ENCODE data around the gene ZNF460. TPM values are rescaled to one million over a fixed set of nuclear protein-coding genes. Genes with fewer than 3 reads are reported as not detected.
A peak's percentile ranks its signal among the peaks of the same experiment; 100 is the strongest.

ZNF460 gene
- total and polyA plus RNA-seq, 2 experiments from 2014 or later: 5.9 to 77.4 TPM

DNA sequence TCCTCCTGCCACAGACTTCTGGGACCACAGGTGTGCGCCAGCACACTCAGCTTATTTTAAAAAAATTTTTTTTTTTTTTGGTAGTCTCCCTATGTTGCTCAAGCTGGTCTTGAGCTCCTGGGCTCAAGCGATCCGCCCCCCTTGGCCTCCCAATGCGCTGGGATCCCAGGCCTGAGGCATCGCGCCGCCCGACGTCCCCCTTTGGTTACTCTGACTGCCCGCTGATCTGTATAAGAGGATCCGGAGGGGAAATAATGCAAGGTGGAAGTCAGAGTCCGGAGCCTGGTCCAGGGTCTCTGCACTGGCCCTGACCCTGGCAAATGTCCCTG lies 40.3 kb upstream of the ZNF460 start:
- 29% methylated on average over 11 of the region's 12 CpGs for WGBS (ENCODE audit: low lambda C conversion rate, missing lambda C conversion rate)
- Histone ChIP-seq H2AFZ (peak overlapping the region; percentile 75), H3K27me3 (no peaks in the 10 kb centered on the region), H3K79me2 (peaks cover 37% of the 10 kb centered on the region), H3K36me3 (replicated peaks; ENCODE audit: insufficient read depth, low read depth) (no peaks in the 10 kb centered on the region), H3K9me3 (ENCODE audit: low read depth) (no peaks in the 10 kb centered on the region), H4K20me1 (ENCODE audit: insufficient read depth, poor library complexity, severe bottlenecking) (no peaks in the 10 kb centered on the region), H3K27ac (peak overlapping the region; percentile 94), H3K4me1 (ENCODE audit: insufficient read depth) (peaks cover 13% of the 10 kb centered on the region), H3K4me3 (peak overlapping the region; percentile 62), H3K4me2 (peak overlapping the region; percentile 80), H3K9me2 (replicated peaks; ENCODE audit: insufficient read depth) (no peaks in the 10 kb centered on the region)
- DNase-seq (ENCODE audit: low spot score): no peak
- TF ChIP-seq, protein P1, sequence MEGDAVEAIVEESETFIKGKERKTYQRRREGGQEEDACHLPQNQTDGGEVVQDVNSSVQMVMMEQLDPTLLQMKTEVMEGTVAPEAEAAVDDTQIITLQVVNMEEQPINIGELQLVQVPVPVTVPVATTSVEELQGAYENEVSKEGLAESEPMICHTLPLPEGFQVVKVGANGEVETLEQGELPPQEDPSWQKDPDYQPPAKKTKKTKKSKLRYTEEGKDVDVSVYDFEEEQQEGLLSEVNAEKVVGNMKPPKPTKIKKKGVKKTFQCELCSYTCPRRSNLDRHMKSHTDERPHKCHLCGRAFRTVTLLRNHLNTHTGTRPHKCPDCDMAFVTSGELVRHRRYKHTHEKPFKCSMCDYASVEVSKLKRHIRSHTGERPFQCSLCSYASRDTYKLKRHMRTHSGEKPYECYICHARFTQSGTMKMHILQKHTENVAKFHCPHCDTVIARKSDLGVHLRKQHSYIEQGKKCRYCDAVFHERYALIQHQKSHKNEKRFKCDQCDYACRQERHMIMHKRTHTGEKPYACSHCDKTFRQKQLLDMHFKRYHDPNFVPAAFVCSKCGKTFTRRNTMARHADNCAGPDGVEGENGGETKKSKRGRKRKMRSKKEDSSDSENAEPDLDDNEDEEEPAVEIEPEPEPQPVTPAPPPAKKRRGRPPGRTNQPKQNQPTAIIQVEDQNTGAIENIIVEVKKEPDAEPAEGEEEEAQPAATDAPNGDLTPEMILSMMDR (IDR thresholded peaks at IDR 0.05; ENCODE audit: poor library complexity): no peak
- TF ChIP-seq EZH2 (IDR thresholded peaks at IDR 0.05; ENCODE audit: borderline replicate concordance): no peak
- TF ChIP-seq EZH2phosphoT487 (IDR thresholded peaks at IDR 0.05; ENCODE audit: low read depth, severe bottlenecking, unreplicated experiment): no peak

DNA sequence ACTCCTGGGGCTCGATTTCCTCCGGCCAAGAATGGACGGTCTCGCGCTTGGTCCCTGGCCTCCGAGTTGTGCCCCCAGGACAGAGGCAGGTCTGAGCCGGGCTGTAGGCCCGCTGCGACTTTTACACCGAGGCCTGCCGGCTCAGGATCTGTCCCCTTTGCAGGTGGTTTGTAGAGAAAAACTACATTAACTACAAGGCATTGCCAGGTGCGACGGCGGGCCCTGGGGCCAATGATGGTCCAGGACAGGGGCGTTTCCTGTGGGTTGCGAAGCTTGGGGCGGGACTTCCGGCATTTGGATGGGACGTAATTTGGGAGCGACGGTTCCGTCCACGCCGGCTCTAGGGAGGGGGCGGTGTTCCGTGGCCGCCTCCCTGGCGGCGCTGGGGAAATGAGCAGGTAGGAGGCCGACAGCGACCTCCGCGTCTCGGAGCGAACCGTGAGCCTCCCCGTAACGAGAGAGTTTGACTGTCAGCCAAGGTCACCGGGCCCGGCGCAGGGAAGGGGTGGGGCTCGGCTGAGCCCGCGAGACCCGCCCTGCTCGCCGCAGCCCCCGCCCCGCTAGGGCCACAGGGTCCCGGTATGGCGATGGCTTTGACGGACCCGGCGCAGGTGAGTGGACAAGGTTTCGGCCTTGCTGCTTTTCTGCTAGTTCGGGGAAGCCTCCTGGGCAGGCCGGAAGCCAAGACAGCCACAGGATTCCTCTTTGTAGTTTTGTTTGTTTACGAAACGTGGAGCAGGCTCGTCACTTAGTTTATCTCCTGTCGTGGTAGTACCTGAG lies 39.8 kb upstream of the ZNF460 start, which contains the start of gene ZNF805:
Gene ZNF805, plus strand, starts transcription at position 322 of the 780 bp plus-strand sequence. Its CDS starts 260 bp downstream, at position 582.
- peak within 1 kb of the TSS; percentile 89 for H3K4me2 ChIP-seq
- under 1% methylated on average over 54 of the region's 61 CpGs for WGBS (ENCODE audit: low lambda C conversion rate, missing lambda C conversion rate)

DNA sequence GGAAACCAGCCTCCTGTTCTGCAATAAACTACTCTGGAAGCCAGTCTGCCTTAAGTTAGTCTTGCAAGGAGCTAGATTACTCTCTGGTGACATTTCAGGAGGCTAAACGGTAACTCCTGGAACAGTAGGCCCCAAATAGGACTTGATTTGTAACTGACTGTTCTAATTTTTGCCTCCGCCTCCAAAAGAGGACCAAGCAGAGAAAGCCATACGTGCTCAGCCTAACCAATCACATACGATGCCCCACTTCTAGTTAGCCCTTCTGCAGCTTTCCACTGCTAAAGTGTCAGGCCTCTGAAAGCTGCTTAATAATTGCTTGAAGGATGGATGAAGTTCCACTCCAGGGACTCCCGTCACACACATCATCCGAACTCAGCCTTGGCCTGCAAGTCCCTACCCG lies 39.1 kb upstream of the ZNF460 start:
- H2AFZ ChIP-seq: peak overlapping the region; percentile 68

More for the DNA sequence above, 39.8 kb upstream of the ZNF460 start, which contains the start of gene ZNF805:
- TF ChIP-seq, protein P1 (IDR thresholded peaks at IDR 0.05; ENCODE audit: poor library complexity): no peak
- TF ChIP-seq EZH2 (IDR thresholded peaks at IDR 0.05; ENCODE audit: borderline replicate concordance): no peak
- no peak for TF ChIP-seq EZH2phosphoT487 (IDR thresholded peaks at IDR 0.05; ENCODE audit: low read depth, severe bottlenecking, unreplicated experiment)
- Histone ChIP-seq H3K27ac (peak within 1 kb of the TSS; percentile 94), H3K36me3 (replicated peaks; ENCODE audit: insufficient read depth, low read depth) (no peaks in the 10 kb centered on the region), H3K79me2 (peaks cover 40% of the 10 kb centered on the region), H3K9me3 (ENCODE audit: low read depth) (no peaks in the 10 kb centered on the region), H3K27me3 (no peaks in the 10 kb centered on the region), H3K4me3 (peak within 1 kb of the TSS; percentile 62), H4K20me1 (ENCODE audit: insufficient read depth, poor library complexity, severe bottlenecking) (no peaks in the 10 kb centered on the region), H2AFZ (peak within 1 kb of the TSS; percentile 75), H3K4me1 (ENCODE audit: insufficient read depth) (peaks cover 13% of the 10 kb centered on the region), H3K9me2 (replicated peaks; ENCODE audit: insufficient read depth) (no peaks in the 10 kb centered on the region)
- DNase-seq (ENCODE audit: low spot score): peak; percentile 96

More for the DNA sequence above, 39.1 kb upstream of the ZNF460 start:
- H3K9me3 ChIP-seq (ENCODE audit: low read depth): no peaks in the 10 kb centered on the region
- peak; percentile 17 for DNase-seq (ENCODE audit: low spot score)
- peaks cover 13% of the 10 kb centered on the region for H3K4me1 ChIP-seq (ENCODE audit: insufficient read depth)
- H3K4me2 ChIP-seq: peak overlapping the region; percentile 89
- H3K27ac ChIP-seq: peak overlapping the region; percentile 94
- no peaks in the 10 kb centered on the region for H3K9me2 ChIP-seq (replicated peaks; ENCODE audit: insufficient read depth)
- no peak for TF ChIP-seq EZH2phosphoT487 (IDR thresholded peaks at IDR 0.05; ENCODE audit: low read depth, severe bottlenecking, unreplicated experiment)
- TF ChIP-seq, protein P1 (IDR thresholded peaks at IDR 0.05; ENCODE audit: poor library complexity): no peak
- TF ChIP-seq EZH2 (IDR thresholded peaks at IDR 0.05; ENCODE audit: borderline replicate concordance): no peak
- peak overlapping the region; percentile 48 for H3K4me3 ChIP-seq
- H3K79me2 ChIP-seq: peaks cover 40% of the 10 kb centered on the region
- WGBS (ENCODE audit: low lambda C conversion rate, missing lambda C conversion rate): 35% methylated on average over 7 of the region's 7 CpGs
- H4K20me1 ChIP-seq (ENCODE audit: insufficient read depth, poor library complexity, severe bottlenecking): no peaks in the 10 kb centered on the region
- no peaks in the 10 kb centered on the region for H3K36me3 ChIP-seq (replicated peaks; ENCODE audit: insufficient read depth, low read depth)
- H3K27me3 ChIP-seq: no peaks in the 10 kb centered on the region

All from hepatocyte (in vitro differentiated cells).